Measurements from ENCODE around the gene HERC4.
"Not testable (repeated sequence)": the region's sequence is repeated elsewhere in the genome, so short reads cannot be mapped to it uniquely, and the experiment has no call there.

Gene HERC4

GRCh38 chr10:68047122-68047521 lies 28.0 kb downstream of the HERC4 start:
- no peak for DNase-seq

DNA sequence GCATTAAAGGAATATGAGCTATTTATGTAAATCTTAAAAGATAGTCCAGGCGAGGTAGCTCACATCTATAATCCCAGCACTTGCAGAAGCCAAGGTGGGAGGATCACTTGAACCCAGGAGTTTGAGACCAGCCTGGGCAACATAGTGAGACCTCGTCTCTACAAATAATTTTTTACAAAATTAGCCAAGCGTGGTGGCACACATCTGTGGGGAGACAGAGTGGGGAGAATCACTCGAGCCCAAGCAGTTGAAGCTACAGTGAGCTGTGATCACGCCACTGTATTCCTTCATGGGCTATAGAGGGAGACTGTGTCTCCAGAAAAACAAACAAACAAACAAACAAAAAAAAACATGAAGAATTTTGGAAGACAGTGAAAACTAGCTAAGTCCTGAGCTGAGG lies 28.4 kb downstream of the HERC4 start:
- DNase-seq: no peak

DNA sequence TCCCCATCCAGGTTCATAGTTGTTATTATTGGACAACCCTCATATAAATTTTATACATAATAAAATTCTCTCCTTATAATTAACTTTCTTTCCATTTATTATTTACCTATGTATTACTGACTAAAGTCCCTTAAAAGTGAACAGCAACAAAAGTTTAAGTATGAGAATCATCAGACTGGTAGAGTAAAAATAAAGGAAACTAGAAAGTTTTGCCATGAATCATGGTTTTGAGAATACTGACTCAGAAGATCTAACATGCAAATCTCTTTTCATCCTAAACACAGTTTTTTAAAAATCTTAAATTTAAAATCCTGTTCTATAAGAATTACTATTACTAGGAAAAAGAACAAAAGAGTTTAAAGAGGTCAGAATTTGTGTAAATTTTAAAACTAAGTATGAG lies 32.1 kb downstream of the HERC4 start:
- DNase-seq: no peak

- DNase-seq: no peak
Measured at GRCh38 chr10:68032113-68032512, 43.0 kb downstream of the HERC4 start.

DNA sequence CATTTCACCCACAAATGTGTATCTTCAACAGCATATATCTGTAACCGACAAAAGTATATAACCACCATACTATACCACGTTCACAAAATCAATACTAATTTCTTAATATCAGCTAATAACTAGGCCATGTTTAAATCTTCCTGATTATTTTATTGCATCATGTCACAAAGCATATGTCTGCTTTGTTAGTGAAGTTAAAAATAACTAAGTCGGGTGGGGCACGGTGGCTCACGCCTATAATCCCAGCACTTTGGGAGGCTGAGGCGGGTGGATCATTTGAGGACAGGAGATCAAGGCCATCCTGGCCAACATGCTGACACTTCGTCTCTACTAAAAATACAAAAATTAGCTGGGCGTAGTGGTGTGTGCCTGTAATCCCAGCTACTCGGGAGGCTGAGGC lies 47.7 kb downstream of the HERC4 start:
- no peak for DNase-seq

DNA sequence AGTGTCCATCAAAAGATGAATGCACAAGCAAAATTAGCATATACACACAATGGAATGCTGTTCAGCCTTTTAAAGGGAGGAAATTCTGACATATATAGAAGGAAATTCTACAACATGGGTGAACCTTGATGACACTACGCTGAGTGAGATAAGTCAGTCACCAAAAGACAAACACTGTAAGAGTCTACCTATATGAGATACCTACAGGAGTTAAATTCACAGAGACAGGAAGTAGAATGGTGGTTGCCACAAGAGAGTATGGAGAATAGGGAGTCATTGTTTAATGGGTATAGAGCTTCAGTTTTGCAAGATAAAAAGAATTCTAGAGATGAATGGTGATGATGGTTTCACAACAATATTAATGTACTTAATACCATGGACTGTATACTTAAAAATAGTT lies 51.8 kb downstream of the HERC4 start:
- no peak for DNase-seq

GRCh38 chr10:68022324-68022723 lies 52.8 kb downstream of the HERC4 start:
- DNase-seq: not testable (repeated sequence)

- not testable (repeated sequence) for DNase-seq
Measured at GRCh38 chr10:68016519-68016918, 58.6 kb downstream of the HERC4 start.

GRCh38 chr10:68010426-68010940 lies 64.6 kb downstream of the HERC4 start:
- DNase-seq: no peak

- DNase-seq: no peak
Measured at GRCh38 chr10:68007356-68007755, 67.7 kb downstream of the HERC4 start.

DNA sequence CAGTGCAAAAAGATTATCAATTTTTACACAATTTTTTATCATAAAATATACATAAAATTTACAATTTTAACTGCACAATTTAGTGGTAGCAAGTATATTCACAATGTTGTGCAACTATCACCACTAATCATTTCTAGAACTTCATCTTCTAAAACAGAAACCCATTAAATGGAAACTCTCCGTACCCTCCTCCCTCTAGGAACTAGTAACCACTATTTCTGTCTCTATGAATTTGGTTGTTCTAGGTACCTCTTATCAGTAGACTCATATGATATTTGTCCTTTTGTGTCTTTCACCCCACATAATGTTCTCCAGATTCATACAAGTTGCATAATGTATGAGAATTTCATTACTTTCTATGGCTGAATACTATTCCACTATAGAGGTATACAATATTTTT lies 73.5 kb downstream of the HERC4 start:
- DNase-seq: no peak

- no peak for DNase-seq
Measured at GRCh38 chr10:68001000-68001399, 74.1 kb downstream of the HERC4 start.

DNA sequence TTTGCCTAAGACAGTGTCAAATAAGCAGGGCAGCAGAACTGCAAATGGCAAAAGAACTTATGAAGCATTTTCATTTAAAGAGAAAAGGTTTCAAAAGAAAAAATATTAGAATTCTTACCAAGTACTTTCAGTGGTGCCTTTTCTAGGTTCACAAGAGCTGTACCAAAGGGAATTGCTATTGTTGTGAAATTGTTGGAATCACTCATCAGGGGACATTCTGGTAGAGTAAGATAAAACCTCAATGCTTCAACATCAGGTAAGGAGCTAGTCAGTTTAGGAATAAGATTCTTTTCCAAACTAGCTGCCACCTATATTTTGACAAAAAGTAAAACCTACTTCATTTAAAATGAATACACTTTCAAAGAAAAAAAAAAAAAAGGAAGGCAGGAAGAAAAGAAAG lies 85.0 kb downstream of the HERC4 start:
- no peak for DNase-seq

DNA sequence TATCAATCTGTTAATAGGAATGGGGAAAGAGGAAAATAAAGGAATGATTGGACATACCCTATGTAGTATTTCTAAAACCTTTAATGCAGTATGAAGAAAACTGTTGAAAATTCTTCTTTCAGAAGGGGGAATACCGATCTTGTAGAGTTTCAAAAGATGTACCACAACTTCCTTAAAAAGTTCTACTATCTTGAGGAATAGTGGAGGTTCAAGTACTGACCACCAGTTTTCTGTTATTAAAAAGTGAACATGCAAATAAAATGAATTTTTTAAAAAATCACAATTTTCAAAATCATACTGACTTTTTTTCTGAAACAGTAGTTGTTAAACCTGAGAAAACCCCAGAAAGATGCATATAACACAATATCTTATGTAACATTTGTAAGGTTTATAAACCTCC lies 86.5 kb downstream of the HERC4 start:
- DNase-seq: no peak

GRCh38 chr10:67982603-67983002 lies 92.5 kb downstream of the HERC4 start:
- not testable (repeated sequence) for DNase-seq

GRCh38 chr10:67978749-67979148 lies 96.3 kb downstream of the HERC4 start:
- no peak for DNase-seq

- DNase-seq: no peak
Measured at GRCh38 chr10:67977251-67977650, 97.8 kb downstream of the HERC4 start.

DNA sequence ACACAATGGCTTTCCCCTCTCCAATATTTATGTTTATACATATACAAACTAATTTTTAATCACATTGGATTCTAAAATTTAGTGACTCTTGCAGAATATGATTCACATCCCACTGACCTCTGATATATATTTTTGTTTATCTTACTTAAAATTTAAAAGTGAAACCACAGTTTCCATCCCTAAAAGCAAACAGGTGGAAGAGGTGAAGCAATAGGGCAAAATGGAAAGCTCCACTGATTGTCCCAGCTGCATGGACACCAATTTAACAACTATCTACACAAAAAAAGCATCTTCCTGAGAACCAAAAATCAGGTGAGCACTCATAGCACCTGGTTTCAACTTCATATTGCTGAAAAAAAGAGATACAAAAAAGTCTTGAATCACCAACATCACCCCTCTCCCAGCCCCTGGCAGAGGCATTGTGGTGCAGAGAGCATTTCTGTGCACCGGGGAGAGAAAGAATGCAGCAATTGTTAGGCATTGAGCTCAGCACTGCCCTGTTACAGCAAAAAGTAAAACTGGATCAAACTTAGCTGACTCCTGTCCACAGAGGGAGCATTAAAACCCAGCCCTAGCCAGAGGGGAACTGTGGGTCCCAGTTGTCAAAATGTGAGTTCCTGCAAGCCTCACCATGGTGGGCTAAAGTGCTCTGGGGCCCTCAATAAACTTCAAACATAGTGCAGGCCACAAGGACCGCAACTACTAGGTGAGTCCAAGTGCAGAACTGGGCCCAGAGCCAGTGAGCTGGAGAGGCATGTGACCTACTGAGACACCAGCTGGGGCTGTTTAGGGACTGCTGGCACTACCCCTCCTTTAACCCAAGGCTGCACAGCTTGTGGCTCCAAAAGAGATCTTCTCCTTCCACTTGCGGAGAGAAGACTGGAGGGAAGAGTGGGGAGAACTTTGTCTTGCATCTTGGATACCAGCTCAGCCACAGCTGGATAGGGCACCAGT lies 98.5 kb downstream of the HERC4 start:
- DNase-seq: no peak

DNA sequence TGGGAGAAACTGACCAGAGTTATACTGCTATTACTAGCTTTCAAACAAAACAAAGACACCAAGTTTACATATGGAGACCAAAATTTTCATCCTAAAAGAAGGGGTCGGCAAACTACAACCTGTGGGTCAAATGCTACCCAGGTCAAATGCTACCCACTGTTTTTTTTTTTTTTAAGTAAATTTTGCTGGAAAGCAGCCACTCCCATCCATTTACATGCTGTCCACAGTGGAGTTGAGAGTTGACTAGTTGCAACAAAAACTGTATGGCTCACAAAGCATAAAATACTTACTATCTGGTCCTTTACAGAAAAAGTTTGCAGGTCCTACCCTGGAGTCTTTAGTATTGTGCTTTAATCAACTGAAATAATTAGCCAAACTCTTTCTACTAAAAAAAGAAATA lies 99.2 kb downstream of the HERC4 start:
- no peak for DNase-seq

- DNase-seq: no peak
Measured at GRCh38 chr10:67971311-67971710, 103.8 kb downstream of the HERC4 start.

DNA sequence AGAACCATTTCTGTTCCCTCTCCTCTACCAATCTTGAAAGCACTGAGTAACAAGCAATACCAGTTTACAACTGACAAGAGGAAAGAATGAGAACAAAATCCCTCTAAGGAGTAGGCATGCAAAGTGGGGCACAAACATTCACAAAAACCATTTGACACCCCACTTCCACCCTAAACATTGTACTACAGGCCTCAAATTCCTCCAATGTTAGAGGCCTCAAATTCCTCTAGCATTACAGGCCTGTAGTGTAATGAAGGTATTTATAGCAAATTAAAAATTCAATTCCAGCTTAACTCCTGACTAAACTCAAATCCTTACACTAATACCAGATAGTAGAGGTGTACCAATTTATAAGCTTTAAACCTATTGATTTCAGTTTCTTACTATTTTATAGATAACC lies 105.2 kb downstream of the HERC4 start:
- DNase-seq: no peak

DNA sequence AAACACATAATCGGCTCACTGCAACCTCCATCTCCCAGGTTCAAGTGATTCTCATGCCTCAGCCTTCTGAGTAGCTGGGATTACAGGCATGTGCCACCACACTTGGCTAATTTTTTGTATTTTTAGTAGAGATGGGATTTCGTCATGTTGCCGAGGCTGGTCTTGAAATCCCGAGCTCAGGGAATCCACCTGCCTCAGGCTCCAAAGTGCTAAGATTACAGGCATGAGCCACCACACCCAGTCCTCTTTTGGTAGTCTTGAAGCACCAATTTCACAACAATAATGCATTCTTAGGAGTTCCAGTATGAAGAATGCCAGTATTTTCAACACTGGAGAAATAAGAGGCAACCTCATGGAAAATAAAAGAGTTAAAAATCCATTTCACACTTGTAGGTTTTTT lies 109.0 kb downstream of the HERC4 start:
- not testable (repeated sequence) for DNase-seq

DNA sequence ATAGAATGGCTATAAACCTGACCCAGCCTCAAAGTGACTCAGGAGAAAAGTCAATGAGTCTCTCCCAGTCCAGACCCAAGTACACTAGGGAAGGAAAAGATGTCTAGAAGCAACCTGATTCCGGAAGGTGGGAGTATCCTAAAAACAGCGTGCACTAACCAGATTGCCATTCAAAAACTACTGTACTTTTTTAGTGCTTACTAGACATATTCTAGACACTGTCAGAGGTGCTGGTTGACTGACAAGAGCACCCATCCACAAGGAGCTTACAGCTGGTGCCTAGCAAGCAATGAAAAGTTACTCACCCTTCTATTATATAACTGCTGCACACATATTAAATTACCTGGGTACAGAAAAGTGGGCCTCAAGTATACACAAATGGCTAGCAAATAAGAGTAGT lies 109.6 kb downstream of the HERC4 start:
- no peak for DNase-seq

GRCh38 chr10:67959839-67960476 lies 115.1 kb downstream of the HERC4 start:
- DNase-seq: no peak
